ENCODE results near the gene BTG1.
"Not testable (repeated sequence)": the region's sequence is repeated elsewhere in the genome, so short reads cannot be mapped to it uniquely, and the experiment has no call there.

BTG1 gene

GRCh38 chr12:92098594-92099380, 46.9 kb downstream of the BTG1 start:
- no peak for DNase-seq (ENCODE audit: low spot score)

GRCh38 chr12:92096346-92097136, 49.1 kb downstream of the BTG1 start:
- DNase-seq (ENCODE audit: low spot score), result no peak

- no peak for DNase-seq (ENCODE audit: low spot score)
These were observed 50.9 kb downstream of the BTG1 start for GRCh38 chr12:92094751-92095161.

GRCh38 chr12:92094301-92094700, 51.3 kb downstream of the BTG1 start:
- DNase-seq (ENCODE audit: low spot score), result not testable (repeated sequence)

Data from germinal center (tissue), 1 donor.